OCI-LY7 (cell line): ENCODE results near the gene FOLR1.

Source experiments
- CTCF ChIP-seq: fragments of 200-600 bp; sonication (generic); conservative IDR thresholded peaks from 2 replicates; pipeline ENCODE4 v1.5.1; 2014; ENCODE audit warnings: mild to moderate bottlenecking, antibody characterized with exemption, low read length, moderate library complexity, mixed read lengths
- EZH2phosphoT487 ChIP-seq: fragments of 200-600 bp; sonication (generic); IDR thresholded peaks from 2 replicates; pipeline ENCODE4 v1.6.1; 2018; ENCODE audit warnings: low read depth, borderline replicate concordance, mild to moderate bottlenecking, mixed run types, antibody characterized with exemption, low read length, moderate library complexity, mixed read lengths

- TF ChIP-seq CTCF (no peak), EZH2phosphoT487 (no peak)
These were observed 49.4 kb downstream of the FOLR1 start for GRCh38 chr11:72241291-72241781.
